GM19099 (cell line): ENCODE results near the gene TMEM61.

Experiments
- POLR2A ChIP-seq: IDR thresholded peaks from 3 replicates; pipeline ENCODE4 v1.6.1; 2011; ENCODE audit warnings: low read depth; ENCODE audit not compliant: insufficient read length; ENCODE audit errors: extremely low read depth

TMEM61 gene

GRCh38 chr1:55002686-55003085 lies 22.3 kb downstream of the TMEM61 start:
- no peak for TF ChIP-seq POLR2A

GRCh38 chr1:55005351-55006140 lies 25.1 kb downstream of the TMEM61 start:
- TF ChIP-seq POLR2A: no peak

GRCh38 chr1:55006931-55007330 lies 26.5 kb downstream of the TMEM61 start:
- TF ChIP-seq POLR2A: no peak

- TF ChIP-seq POLR2A: no peak
Observed at GRCh38 chr1:55007625-55008024, 27.2 kb downstream of the TMEM61 start.

- no peak for TF ChIP-seq POLR2A
Observed at GRCh38 chr1:55010194-55010886, 29.9 kb downstream of the TMEM61 start.

- TF ChIP-seq POLR2A: no peak
Observed at GRCh38 chr1:55010887-55011217, 30.4 kb downstream of the TMEM61 start.

- no peak for TF ChIP-seq POLR2A
Observed at GRCh38 chr1:55012661-55013060, 32.2 kb downstream of the TMEM61 start.

- no peak for TF ChIP-seq POLR2A
Observed at GRCh38 chr1:55015123-55015522, 34.7 kb downstream of the TMEM61 start.

- no peak for TF ChIP-seq POLR2A
Observed at GRCh38 chr1:55015731-55016620, 35.5 kb downstream of the TMEM61 start.

- TF ChIP-seq POLR2A: no peak
Observed at GRCh38 chr1:55018395-55018794, 38.0 kb downstream of the TMEM61 start.

GRCh38 chr1:55021942-55022546 lies 41.6 kb downstream of the TMEM61 start:
- TF ChIP-seq POLR2A: no peak

- TF ChIP-seq POLR2A: no peak
Observed at GRCh38 chr1:55033265-55033614, 52.8 kb downstream of the TMEM61 start.

GRCh38 chr1:55034476-55035133 lies 54.2 kb downstream of the TMEM61 start:
- no peak for TF ChIP-seq POLR2A

GRCh38 chr1:55035904-55036303 lies 55.5 kb downstream of the TMEM61 start:
- TF ChIP-seq POLR2A: no peak

GRCh38 chr1:55037733-55038551 lies 57.5 kb downstream of the TMEM61 start:
- TF ChIP-seq POLR2A: no peak

- no peak for TF ChIP-seq POLR2A
Observed at GRCh38 chr1:55038552-55038838, 58.1 kb downstream of the TMEM61 start.
